HG02642 (cell line): ENCODE results near the gene DOK5.

ENCODE experiments used
- ATAC-seq: cut with Tn5 transposase; IDR thresholded peaks from one replicate; pipeline ENCODE4 v1.9.1; 2021; ENCODE audit warnings: mild to moderate bottlenecking; ENCODE audit not compliant: unreplicated experiment, poor library complexity

Gene DOK5

DNA sequence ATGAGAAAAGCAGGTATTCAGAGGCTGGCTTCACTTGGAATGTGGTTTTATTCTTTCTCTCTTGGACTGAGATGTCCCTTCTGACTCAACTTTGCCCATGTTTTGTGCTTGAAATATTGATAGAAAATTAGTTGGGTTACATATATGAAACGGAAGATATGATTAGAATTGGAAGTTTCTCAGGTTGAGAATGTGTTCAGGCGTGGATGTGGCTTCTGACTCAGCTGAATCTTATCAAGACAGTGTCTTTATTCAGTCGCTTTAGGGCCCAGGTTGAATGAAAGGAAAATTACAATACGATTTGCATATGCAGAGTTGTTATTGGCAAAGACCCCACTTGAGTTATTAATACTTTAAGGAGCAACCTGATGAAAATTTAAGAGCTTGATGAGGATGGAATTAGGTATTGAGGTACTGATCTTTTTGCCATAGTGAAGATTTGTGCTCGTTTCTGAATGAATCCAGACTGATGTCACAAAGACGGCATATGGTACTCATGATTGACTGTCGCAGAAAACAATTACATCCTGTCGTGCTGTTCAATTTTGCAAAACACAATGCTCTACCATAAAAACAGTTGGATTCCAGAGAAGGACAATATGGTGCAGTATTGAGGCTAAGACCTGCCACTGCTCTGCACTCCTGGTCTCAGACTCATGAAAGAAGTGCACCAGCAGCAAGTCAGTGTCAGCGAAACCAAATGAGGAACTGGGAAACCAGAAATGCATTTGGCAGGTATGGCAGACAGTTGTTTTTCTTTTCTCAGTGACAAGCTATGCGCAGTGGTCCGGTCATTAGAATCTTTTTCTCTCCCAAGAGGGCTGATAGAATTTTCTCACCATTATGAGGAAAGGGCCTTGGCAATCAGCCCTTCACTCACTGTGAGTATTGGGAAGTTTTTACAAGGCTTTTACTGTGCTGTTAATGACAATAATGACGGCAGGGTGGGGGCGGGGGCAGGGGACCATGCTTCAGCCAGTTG, 158.3 kb downstream of the DOK5 start:
- peak; percentile 96 for ATAC-seq

DNA sequence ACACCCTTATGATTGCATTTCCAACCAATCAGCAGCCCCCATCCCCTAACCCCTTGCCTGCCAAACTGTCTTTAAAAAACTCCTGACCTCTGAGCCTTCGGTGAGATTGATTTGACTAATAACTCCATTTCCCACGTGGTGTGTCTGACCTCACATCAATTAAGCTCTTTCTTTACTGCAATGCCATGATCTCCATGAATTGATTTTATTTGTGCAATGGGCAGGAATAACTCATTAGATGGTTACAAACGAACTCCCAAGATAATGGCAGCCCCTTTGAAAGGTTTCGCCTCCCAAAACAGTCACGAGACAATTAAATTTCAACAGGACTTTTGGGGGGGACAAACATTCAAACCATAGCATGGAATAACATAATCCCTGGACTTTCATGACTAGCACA, 161.2 kb downstream of the DOK5 start:
- no peak for ATAC-seq

DNA sequence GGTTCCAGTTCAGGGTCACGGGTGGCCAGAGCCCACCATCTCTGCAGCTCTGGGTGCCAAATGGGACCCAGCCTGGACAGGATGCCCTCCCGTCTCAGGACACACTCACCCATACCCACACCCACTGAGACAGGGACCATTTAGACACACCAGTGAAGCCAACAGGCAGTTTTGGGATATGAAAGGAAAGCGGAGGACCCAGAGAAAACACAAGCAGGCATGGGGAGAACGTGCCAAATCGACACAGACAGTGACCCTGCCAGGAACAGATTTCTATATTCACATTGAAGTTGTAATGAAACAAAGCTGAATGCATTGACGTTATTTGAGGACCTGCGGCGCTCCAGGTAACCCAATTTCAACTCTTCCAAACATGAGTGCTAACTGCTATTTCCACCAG, 164.5 kb downstream of the DOK5 start:
- ATAC-seq = no peak

DNA sequence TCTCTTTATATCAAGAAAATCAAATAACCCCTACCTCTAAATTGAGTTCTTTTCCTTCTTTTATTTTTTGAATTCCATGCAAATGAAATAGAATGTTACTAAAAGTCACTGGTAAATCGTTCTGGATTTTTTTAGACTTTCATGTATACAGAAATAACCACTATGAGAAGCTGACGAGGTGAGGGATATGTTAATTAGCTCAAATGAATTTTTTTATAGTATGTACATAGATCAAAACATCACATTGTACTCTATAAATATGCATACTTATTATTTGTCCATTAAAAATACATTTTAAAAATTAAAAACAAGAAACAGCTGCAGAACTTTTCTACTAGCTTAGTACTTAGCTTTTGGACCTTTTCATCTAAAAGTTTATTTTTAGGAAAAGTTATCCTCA, 165.4 kb downstream of the DOK5 start:
- no peak for ATAC-seq

DNA sequence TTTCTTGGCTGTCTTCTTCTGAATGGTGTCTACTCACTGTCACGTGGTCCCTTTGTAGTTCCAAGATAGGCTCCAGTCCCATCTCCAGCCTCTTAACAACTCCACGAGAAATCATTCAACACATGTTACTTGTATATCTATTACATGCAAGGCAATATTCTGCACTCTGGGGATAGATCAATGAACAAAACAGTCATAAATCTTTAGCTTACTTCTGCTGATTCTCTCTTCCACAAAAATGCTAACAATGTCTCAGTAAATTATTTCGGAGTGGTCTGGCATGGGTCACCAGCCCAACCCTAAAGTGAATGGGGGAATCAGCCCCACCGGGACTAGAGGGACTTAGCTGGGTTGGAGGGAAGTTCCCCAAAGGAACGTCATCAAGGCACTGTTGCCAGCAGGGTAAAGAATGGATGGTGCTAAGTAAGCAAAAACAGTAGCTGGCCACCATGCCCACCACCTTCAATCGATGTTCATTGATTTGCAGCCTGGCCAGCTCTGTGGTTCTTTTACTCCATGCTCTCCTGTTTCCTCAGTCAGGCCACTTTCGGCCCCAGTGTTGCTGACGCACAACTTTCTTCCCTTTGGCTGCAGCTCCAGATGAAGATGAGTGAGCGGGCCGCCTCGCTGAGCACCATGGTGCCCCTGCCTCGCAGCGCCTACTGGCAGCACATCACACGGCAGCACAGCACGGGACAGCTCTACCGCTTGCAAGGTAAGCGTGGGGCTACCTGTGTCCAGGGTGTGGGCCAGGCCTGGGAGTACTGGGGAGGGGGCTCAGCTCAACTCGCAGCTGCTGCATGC, 167.7 kb downstream of the DOK5 start:
- no peak for ATAC-seq

DNA sequence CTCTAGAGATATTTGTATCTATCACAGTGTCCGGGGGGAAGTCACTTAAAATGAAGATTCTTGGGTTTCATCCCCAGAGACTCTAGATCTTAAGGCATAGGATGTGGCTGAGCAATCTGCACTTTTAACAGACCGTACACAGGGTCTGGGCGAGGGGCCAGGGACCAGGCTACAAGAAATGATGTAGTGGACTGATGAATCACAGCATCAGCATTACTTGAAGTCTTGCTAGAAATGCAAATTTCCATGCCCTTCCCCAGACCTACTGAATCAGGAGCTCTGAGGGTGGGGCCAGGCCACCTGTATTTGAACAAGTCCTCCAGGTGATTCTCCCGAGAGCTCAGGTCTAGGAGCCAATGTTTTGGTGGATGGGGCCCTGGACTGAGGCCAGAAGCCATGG, 168.4 kb downstream of the DOK5 start:
- no peak for ATAC-seq

DNA sequence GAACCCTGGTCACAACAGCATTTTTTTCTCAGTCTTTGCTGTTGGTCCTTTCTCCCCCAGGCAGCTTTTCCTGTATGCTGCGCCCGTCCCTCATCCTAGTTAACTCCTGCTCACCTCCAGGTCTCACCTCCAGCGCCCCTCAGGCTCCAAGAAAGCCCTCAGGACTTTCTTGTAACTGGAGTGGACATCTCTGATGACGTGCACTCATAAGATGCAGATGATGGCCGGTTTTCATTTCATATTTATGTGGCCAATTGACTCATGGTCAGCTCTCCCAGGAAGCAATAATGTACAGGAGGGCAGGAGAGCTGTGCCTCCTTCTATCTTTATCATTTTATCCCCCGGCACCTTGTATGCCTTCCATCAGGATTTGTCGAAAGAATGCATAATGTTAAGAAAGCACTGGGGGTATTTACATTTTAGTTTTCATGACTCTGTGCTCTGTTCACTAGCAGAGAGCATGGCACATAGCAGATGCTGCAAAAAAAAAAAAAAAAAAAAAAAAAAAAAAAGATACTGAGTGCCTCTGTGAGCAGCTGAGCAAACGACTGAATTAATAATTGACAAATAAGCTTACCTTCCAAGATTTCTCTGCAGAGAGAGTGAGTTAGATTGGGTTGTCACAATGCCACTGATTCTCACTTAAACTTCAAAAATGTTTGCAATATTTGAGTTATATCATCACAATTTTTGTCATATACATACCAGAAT, 170.2 kb downstream of the DOK5 start:
- ATAC-seq = no peak

DNA sequence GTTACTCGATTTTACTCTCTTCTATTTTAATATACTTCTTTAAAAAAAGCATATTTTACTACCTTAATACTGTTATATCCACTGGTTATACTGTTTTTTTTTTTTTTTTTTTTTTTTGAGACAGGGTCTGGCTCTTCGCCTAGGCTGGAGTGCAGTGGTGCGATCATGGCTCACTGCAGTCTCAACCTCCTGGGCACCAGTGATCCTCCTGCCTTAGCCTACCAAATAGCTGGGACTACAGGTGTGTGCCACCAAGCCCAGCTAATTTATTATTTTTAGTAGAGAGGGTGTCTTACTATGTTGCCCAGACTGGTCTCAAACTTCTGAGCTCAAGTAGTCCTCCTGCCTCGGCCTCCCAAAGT, 170.7 kb downstream of the DOK5 start:
- ATAC-seq = no peak

DNA sequence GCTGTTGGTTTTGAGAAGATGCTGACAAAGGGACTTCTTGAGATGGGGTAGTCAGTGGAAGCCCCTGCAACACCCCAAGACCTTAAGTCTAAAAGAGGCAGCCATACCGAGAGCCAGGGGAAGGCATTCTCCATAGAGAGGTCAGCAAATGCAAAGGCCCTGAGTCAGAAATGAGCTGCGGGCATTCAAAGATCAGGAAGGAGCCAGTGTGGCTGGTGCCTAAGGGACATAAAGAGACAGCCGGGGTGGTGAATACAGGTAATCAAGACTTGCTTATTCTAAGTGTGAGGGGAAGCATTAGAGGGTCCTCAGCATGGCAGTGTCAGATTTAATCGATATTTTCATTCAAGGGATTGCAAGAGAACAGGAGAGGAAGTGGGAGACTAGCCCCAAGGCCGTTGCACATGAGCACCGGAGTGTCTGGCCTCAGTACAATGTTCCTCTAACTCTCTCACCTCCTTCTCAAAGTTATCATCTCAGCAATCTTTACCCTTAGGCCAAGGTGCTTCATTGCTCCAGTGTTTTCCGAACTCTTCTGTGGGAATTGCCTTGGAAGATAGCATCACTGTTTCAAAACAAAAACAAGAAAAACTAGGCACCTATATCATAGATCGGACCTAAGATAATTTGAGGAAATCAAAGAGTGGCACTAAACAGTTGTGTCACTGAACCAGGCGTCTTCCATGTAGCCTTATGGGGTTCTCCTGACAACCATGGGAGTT, 173.2 kb downstream of the DOK5 start:
- no peak for ATAC-seq

DNA sequence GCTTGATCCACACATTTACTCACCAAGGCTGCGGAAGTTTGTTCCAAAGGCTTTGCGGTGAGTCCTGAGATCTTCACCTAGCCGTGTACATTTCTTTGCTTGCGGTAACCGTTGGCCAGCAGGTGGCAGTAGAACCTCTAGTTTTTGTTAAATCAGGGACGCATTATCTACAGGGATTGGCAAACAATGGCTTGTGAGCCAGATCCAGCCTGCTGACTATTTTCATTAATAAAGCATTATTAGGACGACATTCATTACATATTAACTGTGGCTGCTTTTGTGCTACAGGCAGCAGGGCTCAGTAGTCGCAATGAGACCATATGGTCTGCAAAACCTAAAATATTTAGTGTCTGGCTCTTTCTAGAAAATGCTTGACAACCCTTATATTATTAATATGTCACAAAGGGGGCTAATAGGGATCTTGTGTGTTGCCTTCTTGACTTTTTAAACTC, 174.1 kb downstream of the DOK5 start:
- ATAC-seq = peak; percentile 68

DNA sequence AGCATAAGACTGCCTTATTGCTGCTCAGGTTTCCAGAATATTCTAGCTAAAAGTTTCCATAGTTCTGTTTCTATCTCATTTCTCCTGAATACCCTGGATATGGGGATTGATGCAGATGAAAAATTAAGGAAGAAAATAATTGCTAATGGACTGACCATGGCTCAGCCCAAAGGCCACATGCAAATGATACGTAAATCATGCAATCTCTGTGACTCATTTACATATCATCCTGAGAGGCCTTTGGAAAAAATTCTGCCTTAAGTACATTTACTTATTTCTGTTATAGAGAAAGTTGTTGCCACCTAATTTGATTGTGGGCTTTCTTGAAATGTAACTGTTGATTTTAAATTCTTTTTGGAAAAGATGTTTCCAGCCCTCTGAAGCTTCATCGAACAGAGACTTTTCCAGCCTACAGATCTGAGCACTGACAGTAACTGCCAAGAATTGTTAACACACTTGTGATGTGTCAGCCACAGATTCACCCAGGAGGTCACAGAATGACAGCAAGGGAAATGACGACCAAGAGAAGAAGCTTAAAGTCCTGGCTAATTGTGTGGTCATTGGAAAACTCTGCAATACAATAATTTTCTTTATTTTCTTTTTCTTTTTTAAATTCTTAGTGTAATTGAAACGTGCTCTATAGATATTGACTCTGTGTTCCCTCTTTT, 174.8 kb downstream of the DOK5 start:
- ATAC-seq = no peak

DNA sequence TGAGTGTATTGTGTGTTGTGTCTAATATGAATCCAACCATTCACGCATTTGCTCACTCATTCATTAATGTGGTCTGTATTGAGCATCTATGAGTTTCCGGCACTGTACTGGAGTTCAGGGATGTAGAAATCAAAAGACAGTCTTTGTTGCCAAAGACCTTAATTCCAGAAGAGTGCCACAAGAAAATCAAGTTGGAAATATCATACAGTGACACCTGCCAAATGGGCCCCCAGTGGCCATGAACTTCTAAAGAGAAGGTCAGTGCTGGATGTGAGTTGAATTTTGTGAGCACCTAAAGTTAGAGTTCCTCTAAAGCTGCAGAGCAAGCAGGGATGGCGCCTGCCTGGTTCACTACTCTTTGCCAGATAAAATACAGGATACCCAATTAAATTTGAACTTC, 175.9 kb downstream of the DOK5 start:
- ATAC-seq = no peak

DNA sequence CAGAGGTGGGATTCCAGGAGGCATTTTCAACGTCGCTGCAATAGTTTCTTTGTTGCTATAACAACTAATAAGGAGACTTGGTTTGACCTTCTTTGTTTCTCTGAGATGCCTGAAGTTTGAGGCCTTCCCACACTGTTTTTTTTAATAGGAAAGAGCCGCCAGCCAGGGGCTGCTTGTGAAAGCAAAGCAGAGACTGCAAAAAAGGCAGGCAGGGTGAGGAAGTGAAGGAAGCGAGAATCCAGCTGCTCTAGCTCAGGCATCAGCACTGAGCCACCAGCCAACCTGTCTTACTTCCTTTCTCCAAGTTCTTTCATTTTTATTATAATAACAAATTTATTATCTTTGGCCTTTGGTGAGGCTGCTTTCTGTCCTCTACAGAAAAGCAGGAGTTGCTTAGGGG, 179.1 kb downstream of the DOK5 start:
- no peak for ATAC-seq

DNA sequence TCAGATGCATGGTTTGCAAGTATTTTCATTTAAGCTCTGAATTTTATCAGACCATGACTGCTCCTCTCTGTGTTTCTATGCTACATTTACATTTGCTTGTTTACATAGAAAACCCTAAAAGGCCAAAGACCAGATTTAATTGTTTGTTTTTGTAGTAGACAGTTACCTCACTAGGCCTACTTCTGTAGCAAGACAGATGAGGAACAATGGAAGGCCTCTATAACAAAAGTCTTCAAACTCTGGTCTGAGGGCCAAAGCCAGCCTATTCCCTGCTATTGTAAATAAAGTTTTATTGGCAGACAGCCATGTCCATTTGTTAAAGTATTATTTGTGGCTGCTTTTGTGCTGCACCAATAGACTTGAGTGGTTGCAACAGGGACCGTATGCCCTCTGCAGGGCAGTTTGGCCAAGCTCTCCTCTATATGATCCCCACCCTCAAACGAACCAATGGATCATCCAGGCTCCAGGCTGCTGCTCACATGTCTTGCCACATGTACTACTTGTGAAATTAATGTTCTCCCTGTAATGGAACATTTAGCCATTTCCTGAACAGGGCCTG, 182.0 kb downstream of the DOK5 start:
- no peak for ATAC-seq

DNA sequence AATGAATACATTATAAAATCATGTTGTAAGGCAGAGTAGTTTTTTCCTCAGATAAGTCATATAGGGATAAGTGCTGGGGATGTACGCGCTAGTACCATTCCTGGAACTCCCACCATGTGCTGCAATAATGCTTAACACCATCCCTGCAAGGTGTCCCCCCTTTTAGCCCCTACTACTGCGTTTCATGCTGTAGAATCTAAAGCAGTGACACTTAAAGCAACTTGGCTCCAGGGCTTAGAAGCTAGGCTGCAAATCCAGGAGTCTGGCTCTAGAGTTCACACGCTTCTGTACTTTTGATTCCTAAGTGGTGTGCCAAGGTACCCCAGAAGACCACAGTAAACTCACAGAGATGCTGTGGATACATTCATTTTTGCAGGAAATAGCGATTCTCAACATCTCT, 183.1 kb downstream of the DOK5 start:
- ATAC-seq = no peak

DNA sequence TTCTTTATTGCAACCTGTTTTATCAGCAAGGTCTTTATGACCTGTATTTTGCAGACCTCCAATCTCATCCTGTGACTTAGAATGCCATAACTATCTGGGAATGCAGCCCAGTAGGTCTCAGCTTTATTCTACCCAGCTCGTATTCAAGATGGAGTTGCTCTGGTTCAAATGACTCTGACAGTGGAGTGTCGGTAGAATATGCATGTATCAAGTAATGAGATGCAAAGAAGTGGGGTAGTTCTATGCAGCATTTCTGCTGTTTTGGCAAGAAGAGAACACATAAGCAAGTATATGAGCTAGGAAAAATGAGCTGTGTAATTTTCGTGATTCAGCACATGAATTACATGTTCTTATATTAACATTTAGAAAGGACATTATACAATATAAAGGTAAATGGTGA, 185.9 kb downstream of the DOK5 start:
- no peak for ATAC-seq

DNA sequence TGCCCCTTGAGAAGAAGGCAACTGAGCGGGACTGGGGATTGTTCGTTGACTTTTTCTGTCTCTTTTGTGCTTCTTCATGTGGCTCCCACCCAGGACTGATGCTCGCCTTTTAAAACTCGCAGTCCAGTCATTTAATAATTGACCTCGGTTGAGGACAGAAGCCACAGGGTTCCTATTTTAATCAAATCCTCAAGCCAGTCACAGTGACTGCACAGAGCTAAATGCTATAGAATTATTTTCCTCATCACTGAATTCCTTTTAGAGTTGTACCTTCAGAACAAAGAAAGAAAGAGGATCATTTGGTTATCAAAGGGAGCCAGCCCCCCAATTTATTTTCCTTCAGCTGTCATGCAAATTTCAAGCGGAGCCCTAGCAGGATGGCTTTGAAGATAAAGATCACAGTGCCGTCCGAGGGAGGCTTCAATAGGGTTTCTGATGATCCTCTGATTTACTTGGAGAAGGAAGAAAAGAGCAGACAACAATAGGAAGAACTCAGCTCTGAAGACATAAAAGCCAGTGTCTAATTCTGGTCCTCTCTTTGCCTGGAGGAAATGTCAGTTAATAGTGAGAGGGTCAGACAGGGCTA, 186.6 kb downstream of the DOK5 start:
- no peak for ATAC-seq

DNA sequence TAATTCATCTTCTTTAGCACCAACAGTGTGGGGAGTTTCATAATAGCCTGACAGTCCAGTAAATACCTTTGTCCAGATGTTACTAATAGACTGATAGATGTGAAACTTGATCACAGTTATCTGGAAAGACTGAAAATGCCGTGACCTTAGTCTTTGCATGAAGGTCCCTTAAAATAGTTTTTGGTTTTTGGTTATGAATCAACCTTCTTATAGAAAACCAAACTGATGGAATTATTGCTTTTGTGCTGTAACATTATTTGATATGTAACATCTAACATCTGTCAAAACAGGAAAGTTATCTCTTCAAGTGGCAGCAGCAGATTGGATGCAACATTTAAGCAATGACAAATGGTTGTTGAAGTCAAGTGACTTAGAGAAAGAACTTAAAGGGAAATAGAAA, 190.4 kb downstream of the DOK5 start:
- peak; percentile 55 for ATAC-seq
